ENCODE data around the gene TRIM9. TPM values are rescaled to one million over a fixed set of nuclear protein-coding genes. Genes with fewer than 3 reads are reported as not detected.
"Not testable (repeated sequence)": the region's sequence is repeated elsewhere in the genome, so short reads cannot be mapped to it uniquely, and the experiment has no call there.

The TRIM9 gene
- total RNA-seq, 2 donors from 2014 or later, result 0.46 to 6.5 TPM

- TF ChIP-seq POLR2A (IDR thresholded peaks at IDR 0.05) (no peak), CTCF (IDR thresholded peaks at IDR 0.05) (no peak), POLR2AphosphoS5 (IDR thresholded peaks at IDR 0.05) (no peak)
- intact Hi-C loops (cut with DNase I), result loop anchor here (10.0 kb wide), 1 partner anchor 131 kb away; the partner anchor contains the start of gene TRIM9
- no peak for DNase-seq (ENCODE audit: low spot score)
- Histone ChIP-seq H3K27me3 (replicated peaks; ENCODE audit: insufficient read depth) (no peaks in the 10 kb centered on the region), H3K4me1 (replicated peaks) (no peaks in the 10 kb centered on the region), H3K27ac (no peak overlapping the region), H3K9me3 (no peaks in the 10 kb centered on the region), H3K4me3 (no peak overlapping the region), H3K36me3 (no peaks in the 10 kb centered on the region)
- 90% methylated on average over 5 of the region's 5 CpGs for WGBS
These were observed 131.0 kb downstream of the TRIM9 start for GRCh38 chr14:50963919-50964318.

GRCh38 chr14:50961605-50962221 is 133.2 kb downstream of the TRIM9 start:
- peak; percentile 37 for TF ChIP-seq POLR2AphosphoS5 (IDR thresholded peaks at IDR 0.05)
- no peak for TF ChIP-seq CTCF (IDR thresholded peaks at IDR 0.05)
- Histone ChIP-seq H3K27ac (no peak overlapping the region), H3K9me3 (no peaks in the 10 kb centered on the region), H3K36me3 (no peaks in the 10 kb centered on the region), H3K27me3 (replicated peaks; ENCODE audit: insufficient read depth) (no peaks in the 10 kb centered on the region), H3K4me1 (replicated peaks) (no peaks in the 10 kb centered on the region), H3K4me3 (no peak overlapping the region)
- intact Hi-C loops (cut with DNase I), result loop anchor here (10.0 kb wide), 1 partner anchor 133 kb away; the partner anchor contains the start of gene TRIM9
- 15% methylated on average over 2 of the region's 2 CpGs for WGBS
- peak; percentile 44 for DNase-seq (ENCODE audit: low spot score)

GRCh38 chr14:50957296-50957695 is 137.6 kb downstream of the TRIM9 start:
- intact Hi-C loops (cut with DNase I), result loop anchor here (10.0 kb wide), 1 partner anchor 828 kb away; no protein-coding TSS in a partner anchor
- H3K27me3 ChIP-seq (replicated peaks; ENCODE audit: insufficient read depth), result no peaks in the 10 kb centered on the region
- DNase-seq (ENCODE audit: low spot score), result no peak
- H3K36me3 ChIP-seq, result no peaks in the 10 kb centered on the region
- WGBS, result 54% methylated on average over 3 of the region's 3 CpGs
- H3K4me3 ChIP-seq, result no peak overlapping the region
- no peaks in the 10 kb centered on the region for H3K4me1 ChIP-seq (replicated peaks)
- no peaks in the 10 kb centered on the region for H3K9me3 ChIP-seq
- no peak for TF ChIP-seq CTCF (IDR thresholded peaks at IDR 0.05)
- TF ChIP-seq POLR2AphosphoS5 (IDR thresholded peaks at IDR 0.05), result no peak
- TF ChIP-seq POLR2A (IDR thresholded peaks at IDR 0.05), result no peak
- H3K27ac ChIP-seq, result no peak overlapping the region

DNA sequence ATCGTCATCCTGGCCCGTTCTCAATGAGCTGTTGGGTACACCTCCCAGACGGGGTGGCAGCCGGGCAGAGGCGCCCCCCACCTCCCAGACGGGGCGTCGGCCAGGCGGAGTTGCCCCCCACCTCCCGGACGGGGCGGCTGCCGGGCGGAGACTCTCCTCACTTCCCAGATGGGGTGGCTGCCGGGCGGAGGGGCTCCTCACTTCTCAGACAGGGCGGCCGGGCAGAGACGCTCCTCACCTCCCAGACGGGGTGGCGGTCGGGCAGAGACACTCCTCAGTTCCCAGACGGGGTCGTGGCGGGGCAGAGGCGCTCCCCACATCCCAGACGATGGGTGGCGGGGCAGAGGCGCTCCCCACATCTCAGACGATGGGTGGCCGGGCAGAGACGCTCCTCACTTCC is 138.5 kb downstream of the TRIM9 start:
- not testable (repeated sequence) for H3K27ac ChIP-seq; H3K9me3 ChIP-seq; DNase-seq (ENCODE audit: low spot score); H3K36me3 ChIP-seq; H3K4me1 ChIP-seq (replicated peaks); H3K4me3 ChIP-seq; H3K27me3 ChIP-seq (replicated peaks; ENCODE audit: insufficient read depth)
- intact Hi-C loops (cut with DNase I), result loop anchor here (10.0 kb wide), 1 partner anchor 828 kb away; no protein-coding TSS in a partner anchor
- WGBS, result 92% methylated on average over 32 of the region's 32 CpGs

DNA sequence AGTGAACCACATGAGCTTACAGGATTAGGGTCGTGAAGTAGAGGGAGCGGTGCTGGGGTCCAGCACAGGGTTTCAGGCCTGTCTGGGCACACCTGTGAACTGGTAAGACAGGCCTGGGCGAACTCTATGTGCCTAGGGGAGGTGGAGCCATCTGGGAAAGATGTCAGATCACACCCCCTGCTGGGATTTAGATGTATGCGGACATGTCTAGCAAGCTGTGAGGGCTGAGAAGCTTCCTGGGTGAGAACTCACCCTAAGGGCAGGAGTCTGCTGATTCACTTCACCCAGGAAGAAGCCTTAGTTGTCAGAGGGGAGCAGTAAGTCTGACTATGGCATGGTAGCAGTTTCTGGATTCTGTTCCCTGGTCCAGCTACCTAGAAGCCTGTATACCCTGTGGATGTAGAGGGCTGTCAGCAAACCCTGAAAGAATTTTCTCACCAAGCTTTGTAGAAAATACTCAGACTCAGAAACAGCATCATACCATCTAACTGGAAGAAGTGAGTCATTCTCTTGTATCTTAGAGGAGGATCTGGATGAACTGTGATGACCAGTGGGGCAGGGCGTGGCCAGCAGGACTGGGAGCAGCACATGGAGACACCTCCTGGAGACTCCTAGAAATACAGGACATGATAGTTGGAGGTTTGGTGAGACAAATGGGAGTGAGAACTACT is 139.4 kb downstream of the TRIM9 start:
- Histone ChIP-seq H3K36me3 (no peaks in the 10 kb centered on the region), H3K4me3 (no peak overlapping the region), H3K27me3 (replicated peaks; ENCODE audit: insufficient read depth) (no peaks in the 10 kb centered on the region), H3K9me3 (no peaks in the 10 kb centered on the region), H3K27ac (no peak overlapping the region), H3K4me1 (replicated peaks) (no peaks in the 10 kb centered on the region)
- peak; percentile 66 for DNase-seq (ENCODE audit: low spot score)
- WGBS, result 49% methylated on average over 5 of the region's 5 CpGs
- no peak for TF ChIP-seq POLR2A (IDR thresholded peaks at IDR 0.05)
- peak in 2 of 4 experiments; percentile 27 to 54 for TF ChIP-seq CTCF (IDR thresholded peaks at IDR 0.05)
- TF ChIP-seq POLR2AphosphoS5 (IDR thresholded peaks at IDR 0.05), result no peak
- intact Hi-C loops (cut with DNase I), result loop anchor here (2.0 to 10.0 kb wide), 2 partner anchors 263 to 829 kb away; no protein-coding TSS in a partner anchor
